D341Med (cell line): ENCODE results near the gene MAN2B1.
"Not testable (repeated sequence)": the region's sequence is repeated elsewhere in the genome, so short reads cannot be mapped to it uniquely, and the experiment has no call there.

Experiments
- DNase-seq: peaks from one replicate; pipeline ENCODE4 v3.0.0; 2012; ENCODE audit warnings: low spot score

The MAN2B1 gene

GRCh38 chr19:12689012-12689411, 22.5 kb upstream of the MAN2B1 start:
- no peak for DNase-seq

DNA sequence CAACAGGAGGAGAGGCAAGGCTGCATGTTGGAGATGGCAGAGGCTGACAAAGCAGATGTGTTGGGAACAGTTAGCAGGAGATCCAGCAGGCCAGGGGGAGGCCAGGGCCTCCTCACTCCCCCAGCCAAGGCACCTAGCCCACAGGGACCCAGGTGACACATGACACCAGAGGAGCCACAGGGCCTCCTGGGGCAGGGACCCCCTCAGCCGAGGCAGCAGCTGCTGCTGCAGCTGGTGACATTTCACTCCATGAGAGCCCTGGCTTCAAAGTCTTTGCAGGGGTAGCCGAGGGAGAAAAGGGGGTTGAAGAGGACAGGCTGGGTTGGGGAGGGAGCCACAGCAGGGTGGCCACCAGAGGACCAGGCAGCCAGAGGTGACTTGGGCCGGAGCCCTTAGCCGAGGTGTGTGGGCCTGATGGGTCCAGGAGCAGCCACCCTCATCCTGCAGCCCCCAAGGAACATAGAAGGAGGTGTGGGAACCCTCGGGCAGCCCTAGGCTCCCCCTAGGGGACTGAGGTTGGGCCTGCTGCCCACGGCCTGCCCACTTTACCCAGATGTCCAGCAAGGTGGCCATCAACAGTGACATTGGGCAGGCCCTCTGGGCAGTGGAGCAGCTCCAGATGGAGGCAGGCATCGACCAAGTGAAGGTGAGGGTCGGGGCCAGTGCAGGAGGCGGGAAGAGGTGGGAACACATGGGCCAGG, 21.1 kb upstream of the MAN2B1 start, which contains the start of gene GNG14:
GNG14 (plus strand) TSS at position 503 of the 701 bp plus-strand sequence; CDS start at position 554, 51 bp downstream.
- no peak for DNase-seq

- DNase-seq = no peak
Observed at GRCh38 chr19:12685831-12686230, 19.3 kb upstream of the MAN2B1 start.

- peak; percentile 88 for DNase-seq
Observed at GRCh38 chr19:12681074-12681987, 14.8 kb upstream of the MAN2B1 start, which contains the start of gene DHPS. Gene DHPS, minus strand, starts transcription at chr19:12681880. Its CDS starts 114 bp downstream, at chr19:12681766.

GRCh38 chr19:12680034-12680433, 13.5 kb upstream of the MAN2B1 start:
- DNase-seq = no peak

DNA sequence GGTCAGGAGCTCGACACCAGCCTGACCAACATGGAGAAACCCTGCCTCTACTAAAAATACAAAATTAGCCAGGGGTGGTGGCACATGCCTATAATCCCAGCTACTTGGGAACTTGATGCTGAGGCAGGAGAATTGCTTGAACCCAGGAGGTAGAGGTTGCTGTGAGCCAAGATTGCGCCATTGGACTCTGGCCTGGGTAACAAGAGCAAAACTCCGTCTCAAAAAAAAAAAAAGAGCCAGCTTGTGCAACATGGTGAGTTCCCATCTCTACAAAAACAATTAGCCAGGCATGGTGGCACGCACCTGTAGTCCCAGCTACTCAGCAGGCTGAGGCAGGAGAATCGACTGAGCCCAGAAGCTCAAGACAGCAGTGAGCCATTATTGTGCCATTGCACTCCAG, 11.5 kb upstream of the MAN2B1 start:
- not testable (repeated sequence) for DNase-seq

DNA sequence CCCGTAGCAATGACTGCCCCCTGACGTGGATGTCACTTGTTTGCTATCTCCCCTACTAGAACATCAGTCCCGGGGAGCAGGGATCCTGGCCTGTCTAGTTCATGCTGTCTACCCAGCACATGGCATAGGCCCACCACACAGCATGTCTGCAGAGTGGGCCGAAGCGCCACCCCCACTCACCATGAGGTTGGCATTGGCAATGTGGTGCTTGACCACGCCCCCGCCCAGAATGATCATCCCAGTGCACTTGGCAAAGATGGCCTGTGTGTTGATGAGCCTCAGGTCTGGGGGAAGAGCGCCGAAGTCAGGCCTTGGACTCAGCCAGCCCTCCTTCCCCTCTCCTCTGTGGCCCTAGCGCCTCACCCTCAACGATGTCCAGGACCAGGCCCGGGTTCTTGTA, 10.4 kb upstream of the MAN2B1 start:
- no peak for DNase-seq

DNA sequence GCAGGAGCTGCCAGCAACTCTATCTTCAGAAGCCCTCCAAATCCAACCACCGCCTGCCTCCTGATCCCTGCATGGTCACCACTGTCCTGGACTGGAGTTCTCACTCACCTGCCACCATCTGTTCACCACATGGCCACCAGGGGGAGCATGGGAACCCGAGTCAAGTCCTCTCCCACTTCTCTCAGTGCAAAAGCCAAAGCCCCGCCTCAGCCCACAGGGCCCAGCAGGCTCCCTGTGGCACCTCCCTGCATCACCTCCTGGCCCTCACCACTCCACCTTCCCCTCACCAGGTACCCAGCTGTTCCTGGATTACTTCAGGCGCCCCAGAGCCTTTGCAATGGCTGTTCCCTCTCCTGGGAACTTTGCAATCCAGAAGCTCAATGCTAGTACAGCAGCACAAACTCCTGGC, 9.8 kb upstream of the MAN2B1 start:
- peak; percentile 84 for DNase-seq

GRCh38 chr19:12675940-12676339, 9.4 kb upstream of the MAN2B1 start:
- no peak for DNase-seq

DNA sequence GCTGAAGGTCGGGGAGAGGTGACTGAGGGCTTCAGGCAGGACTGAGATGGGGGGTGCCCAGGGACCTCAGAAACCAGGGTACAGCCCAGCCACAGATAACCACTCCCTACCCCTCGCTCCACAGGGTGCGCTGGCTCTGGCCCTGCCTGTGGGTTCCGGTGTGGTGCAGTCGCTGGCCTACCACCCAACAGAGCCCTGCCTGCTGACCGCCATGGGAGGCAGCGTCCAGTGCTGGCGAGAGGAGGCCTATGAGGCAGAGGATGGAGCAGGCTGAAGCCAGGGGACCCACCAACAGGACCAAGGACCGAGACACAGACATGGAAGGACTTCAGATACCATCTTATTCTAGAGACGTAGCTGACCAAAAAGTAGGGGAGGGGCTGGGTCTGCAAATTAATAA, 8.9 kb upstream of the MAN2B1 start:
- DNase-seq = no peak

DNA sequence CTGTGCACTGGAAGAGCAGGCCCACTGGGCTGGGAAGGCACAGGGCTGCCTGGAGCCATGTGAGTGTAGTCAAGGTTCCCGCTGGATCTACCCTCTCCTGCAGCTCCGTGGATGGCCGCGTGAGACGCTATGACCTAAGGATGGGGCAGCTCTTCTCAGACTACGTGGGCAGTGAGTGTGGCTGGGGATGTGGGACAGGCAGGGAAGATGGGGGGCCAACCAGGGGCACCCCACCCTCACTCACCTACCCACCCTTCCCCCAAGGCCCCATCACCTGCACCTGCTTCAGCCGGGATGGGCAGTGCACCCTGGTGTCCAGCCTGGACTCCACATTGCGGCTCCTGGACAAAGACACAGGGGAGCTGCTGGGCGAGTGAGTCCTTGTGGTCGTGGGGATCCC, 6.2 kb upstream of the MAN2B1 start:
- no peak for DNase-seq

GRCh38 chr19:12670159-12670928, 3.8 kb upstream of the MAN2B1 start:
- no peak for DNase-seq

DNA sequence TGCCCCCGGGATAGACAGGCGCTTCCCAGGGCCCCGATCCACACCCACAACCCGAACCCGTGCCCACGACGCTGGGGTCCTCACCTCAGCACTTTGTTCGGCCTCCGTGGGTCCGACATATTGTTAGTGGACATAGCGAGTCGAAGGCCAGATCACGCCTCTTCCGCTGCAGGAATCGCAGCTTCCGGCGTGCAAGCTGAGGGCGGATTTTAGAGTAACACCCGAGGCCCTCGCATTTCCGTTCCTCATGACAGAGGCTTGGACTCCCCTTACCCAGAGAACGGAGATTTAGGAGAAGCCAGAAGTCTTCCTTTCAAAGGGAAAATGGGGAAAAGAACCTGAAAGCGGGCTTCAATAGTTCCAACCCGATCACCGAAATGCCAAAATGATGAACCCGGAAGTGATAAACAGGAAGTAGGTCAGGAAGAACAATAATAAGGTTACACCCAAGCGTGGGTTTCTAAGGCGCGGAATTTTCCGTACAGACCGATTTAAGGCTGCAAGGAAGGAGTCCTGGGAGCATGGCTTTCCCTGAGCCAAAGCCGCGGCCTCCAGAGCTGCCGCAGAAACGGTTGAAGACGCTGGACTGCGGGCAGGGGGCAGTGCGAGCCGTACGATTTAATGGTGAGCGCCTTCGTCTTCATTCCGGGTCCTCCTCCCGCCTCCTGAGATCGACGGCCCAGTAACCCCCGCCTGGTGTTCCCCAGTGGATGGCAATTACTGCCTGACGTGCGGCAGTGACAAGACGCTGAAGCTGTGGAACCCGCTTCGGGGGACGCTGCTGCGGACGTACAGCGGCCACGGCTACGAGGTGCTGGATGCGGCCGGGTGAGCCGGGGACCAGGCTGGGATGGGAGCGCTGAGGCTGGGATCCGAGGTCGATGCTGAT, 3.0 kb upstream of the MAN2B1 start:
- peak; percentile 79 for DNase-seq

GRCh38 chr19:12668932-12669269, 2.4 kb upstream of the MAN2B1 start:
- no peak for DNase-seq

DNA sequence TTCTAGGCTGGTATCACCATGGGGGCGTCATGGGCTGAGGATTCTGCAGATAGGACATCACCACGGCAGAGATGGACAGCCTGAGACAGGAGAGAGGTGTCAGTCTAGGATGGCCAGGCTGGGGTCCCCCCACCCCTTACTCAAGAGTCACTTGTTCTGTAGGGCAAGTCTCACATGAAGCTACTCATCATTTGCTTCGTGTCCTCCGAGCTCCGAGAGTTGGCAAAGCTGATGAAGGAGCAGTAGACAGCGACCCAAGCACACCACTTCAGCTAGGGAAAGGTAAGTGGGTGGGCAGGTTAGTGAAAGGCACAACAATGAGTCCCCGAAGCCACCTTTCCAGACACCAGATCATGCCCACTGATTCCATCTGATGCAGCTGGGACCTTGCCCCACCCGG, 1.8 kb upstream of the MAN2B1 start:
- no peak for DNase-seq

DNA sequence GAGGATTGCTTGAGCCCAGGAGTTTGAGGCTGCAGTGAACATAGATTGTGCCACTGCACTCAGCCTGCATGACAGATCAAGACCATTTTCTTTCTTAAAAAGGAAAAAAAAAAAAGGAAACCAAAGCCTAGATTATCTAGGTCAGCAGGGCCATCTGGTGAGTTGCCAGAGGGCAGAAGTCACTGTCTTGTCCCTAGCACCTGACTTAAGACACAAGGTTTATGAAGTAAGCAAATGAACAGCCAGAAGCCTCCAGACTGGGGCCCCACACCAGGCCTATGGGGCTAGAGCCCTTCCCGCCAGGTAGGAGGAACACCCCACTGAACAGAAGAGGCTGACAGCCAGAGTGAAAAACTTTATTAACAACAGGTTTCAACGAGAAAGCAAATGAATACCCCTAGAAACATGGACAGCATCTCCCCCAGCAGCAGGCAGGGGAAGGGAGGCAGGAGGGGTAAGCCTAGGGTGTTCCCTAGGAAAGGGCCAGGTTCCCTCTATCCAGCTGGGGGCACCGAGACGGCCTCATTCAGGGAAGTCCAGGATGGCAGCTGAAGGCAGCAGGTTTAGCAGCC, 1.3 kb upstream of the MAN2B1 start:
- no peak for DNase-seq

DNA sequence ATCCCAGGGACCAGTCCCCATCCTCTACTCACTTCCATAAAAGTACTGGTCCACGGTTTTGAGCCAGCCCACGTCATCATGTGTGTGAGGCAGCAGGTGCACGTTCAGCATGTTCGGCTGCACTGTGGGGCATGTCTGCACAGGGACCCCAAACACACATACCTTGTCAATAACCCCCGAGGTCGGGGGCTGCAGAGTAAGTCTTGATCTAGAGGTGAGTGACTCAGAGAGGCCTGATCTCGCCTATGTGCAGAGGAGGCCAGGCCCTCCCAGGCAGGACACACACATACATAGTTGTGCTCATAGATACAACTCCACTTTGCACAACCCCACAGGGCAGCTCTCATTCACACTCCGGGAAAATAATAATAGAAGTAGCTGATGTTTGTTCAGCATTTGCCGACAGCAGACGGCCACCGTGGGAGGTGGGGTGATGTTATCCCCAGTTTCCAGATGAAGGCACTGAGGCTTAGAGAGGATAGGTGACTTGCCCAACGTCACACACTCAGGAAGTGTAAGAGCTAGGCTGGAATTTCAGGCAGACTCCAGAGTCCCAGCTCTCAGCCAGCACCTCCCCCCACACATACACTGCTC, 774 bp downstream of the MAN2B1 start:
- no peak for DNase-seq

- no peak for DNase-seq
Observed at GRCh38 chr19:12665281-12665573, 1.3 kb downstream of the MAN2B1 start.

DNA sequence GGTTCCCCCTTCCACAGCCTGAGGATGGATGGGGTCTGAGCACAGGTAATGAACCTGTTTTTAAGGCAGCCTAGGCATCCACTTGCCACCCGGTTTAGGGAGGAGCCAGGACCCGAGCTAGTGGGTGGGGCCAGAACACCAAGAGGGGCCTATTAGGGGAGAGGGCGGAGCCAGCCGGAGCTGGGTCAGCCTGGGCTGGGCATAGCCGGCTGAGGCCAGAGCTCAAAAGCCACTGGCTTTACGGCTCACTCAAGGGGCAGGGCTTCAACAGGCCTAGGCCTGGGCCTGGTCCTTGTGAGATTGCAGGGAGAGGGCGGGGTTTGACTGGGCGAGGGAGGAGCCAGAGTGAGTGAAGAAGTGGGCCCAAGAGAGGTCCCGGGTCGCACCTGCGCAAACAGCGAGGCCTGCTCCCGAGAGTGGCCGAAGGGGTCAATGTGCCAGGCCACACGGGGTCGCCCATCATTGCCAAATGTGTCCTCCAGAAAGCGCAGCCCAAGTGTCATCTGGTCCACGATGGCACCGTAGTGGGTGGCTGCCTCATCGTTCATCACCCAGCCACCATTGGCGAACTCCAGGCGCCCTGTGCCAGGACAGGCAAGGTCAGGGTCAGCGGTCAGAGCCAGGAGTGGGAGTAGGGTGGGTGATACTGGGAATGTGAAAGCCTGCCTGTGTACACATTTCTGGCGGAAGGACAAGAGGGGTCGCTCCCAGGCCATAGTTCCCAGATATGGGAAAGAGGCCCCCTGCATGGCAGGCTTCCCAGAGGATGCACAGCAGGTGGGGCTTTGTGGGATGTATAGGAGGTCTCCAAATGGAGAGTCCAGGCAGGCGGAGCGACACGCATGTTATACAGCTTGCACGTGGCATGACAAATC, 1.9 kb downstream of the MAN2B1 start:
- DNase-seq = no peak

DNA sequence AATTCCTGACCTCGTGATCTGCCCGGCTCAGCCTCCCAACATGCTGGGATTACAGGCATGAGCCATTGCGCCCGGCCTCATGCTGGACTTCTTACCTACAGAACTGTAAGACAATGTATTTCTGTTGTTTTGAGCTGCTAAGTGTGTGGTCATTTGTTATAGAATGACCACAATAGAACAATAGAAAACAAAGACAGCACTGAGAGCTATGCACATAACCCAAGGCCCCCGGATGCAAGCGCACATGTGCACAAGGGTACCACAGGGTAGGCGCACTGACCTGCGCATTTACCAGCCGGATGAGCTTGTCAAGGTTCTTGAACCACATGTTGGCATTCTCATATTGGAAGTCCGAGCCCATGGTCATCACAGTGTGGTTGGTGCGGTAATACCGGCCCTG, 5.6 kb downstream of the MAN2B1 start:
- DNase-seq = no peak
